H1 (cell line): ENCODE measurements around the gene NKD2. TPM values are rescaled to one million over a fixed set of nuclear protein-coding genes. Genes with fewer than 3 reads are reported as not detected.

Experiments
- ATF2 ChIP-seq: IDR thresholded peaks from 2 replicates; pipeline ENCODE4 v1.6.1; 2012; ENCODE audit warnings: low read length, inconsistent platforms
- FOSL1 ChIP-seq: IDR thresholded peaks from 2 replicates; pipeline ENCODE4 v1.6.1; 2011; ENCODE audit warnings: mild to moderate bottlenecking, low read depth, low read length, moderate library complexity; ENCODE audit not compliant: insufficient read depth
- TAF1 ChIP-seq: IDR thresholded peaks from 2 replicates; pipeline ENCODE4 v1.6.1; 2011; ENCODE audit warnings: mild to moderate bottlenecking, low read depth, low read length
- USF2 ChIP-seq: IDR thresholded peaks from 2 replicates; pipeline ENCODE4 v1.6.1; 2011; ENCODE audit warnings: low read length, improper control_type of control experiment
- polyA plus RNA-seq, 7 experiments: library from polyadenylated mRNA; depleted of rRNA in 3 of 7; stranded (reverse) in 5 of 7; unstranded in 2 of 7; fragments of >200 nt in 5 of 7; fragments of 200-250 nt in 2 of 7; gene quantifications; 1 replicate in 5 of 7; 2 replicates in 1 of 7; 4 replicates in 1 of 7; pipeline versions ENCODE4 v1.2.1 to v1.2.3, GENCODE V29; 2011 to 2013; ENCODE audit warnings: missing spikeins in 2 of 7, mixed read lengths in 2 of 7
- total RNA-seq: library from RNA; stranded (reverse); fragmentation: NEBNext Ultra II Directional; extraction: Animal tissue kit (Norgen Biotek cat#: 25700); gene quantifications from 2 replicates; pipeline ENCODE4 v1.2.1, GENCODE V29; 2021

NKD2 gene
- total and polyA plus RNA-seq, 2 of the 8 experiments (the other 6 are each of a cell fraction or from before 2014, with no cell fraction given) = 5.5 to 7.9 TPM

GRCh38 chr5:962801-963200 is 45.8 kb upstream of the NKD2 start (continued):
- TF ChIP-seq ATF2 (no peak), FOSL1 (no peak), USF2 (no peak), TAF1 (no peak)
- TF ChIP-seq, all 59 proteins: peak for 0
